ENCODE measurements around the gene COPG1.

Gene COPG1

DNA sequence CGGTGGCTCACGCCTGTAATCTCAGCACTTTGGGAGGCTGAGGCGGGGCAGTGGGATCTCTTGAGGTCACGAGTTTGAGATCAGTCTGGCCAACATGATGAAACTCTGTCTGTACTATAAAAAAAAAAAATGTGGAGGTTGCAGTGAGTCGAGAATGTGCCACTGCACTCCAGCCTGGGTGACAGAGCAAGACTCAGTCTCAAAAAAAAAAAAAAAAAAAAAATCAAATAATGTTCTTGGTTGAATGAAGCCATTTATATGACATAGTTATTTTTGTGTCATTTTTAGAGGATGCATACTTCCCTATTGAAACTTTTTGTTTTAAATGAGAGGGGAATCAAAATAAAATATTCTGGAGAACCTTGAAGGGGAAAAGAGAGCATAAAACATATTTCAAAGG is 32.3 kb downstream of the COPG1 start:
- Histone ChIP-seq H3K36me3 (peaks cover 14% of the 10 kb centered on the region), H3K9me3 (no peaks in the 10 kb centered on the region), H3K27ac (no peak overlapping the region), H3K4me3 (ENCODE audit: low read depth in 1 of 2, low read length in 1 of 2) (no peak overlapping the region), H3K27me3 (peaks cover 8% of the 10 kb centered on the region), H3K4me1 (ENCODE audit: control insufficient read depth in 1 of 2, insufficient read depth in 1 of 2, low read depth in 1 of 2, low read length in 1 of 2) (peaks cover 22% of the 10 kb centered on the region in 2 experiments)
- TF ChIP-seq, protein P1, sequence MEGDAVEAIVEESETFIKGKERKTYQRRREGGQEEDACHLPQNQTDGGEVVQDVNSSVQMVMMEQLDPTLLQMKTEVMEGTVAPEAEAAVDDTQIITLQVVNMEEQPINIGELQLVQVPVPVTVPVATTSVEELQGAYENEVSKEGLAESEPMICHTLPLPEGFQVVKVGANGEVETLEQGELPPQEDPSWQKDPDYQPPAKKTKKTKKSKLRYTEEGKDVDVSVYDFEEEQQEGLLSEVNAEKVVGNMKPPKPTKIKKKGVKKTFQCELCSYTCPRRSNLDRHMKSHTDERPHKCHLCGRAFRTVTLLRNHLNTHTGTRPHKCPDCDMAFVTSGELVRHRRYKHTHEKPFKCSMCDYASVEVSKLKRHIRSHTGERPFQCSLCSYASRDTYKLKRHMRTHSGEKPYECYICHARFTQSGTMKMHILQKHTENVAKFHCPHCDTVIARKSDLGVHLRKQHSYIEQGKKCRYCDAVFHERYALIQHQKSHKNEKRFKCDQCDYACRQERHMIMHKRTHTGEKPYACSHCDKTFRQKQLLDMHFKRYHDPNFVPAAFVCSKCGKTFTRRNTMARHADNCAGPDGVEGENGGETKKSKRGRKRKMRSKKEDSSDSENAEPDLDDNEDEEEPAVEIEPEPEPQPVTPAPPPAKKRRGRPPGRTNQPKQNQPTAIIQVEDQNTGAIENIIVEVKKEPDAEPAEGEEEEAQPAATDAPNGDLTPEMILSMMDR (IDR thresholded peaks at IDR 0.05) = no peak

DNA sequence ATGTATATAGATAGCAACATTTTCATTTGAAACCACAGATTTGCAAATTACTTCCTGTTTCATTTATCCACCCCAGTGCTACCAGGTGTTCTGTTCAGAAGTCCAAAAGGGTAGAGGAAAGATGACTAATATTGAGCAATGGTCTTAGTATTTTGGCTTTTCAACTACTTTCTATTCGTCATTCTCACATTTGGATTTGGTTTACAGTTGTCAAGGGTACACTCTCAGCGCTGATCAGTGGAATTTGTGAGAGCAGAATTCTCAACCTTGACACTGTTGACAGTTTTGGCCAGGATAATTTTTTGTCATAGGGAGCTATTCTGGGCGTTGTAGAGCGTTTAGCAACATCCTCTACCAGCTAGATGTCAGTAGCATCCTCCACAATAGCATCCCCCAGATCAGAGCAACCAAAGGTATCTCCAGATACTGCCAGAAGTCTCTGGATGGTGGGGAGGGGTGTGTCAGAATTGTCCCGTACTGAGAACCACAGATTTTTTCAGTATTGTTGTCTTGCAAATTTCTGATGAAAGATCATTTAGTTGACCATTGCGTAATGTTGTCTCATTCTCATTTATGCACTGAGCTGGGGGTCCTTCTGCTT is 33.4 kb downstream of the COPG1 start:
- Histone ChIP-seq H3K36me3 (peaks cover 7% of the 10 kb centered on the region), H3K27me3 (peaks cover 8% of the 10 kb centered on the region), H3K4me3 (ENCODE audit: low read depth in 1 of 2, low read length in 1 of 2) (no peak overlapping the region), H3K27ac (no peak overlapping the region), H3K4me1 (ENCODE audit: control insufficient read depth in 1 of 2, insufficient read depth in 1 of 2, low read depth in 1 of 2, low read length in 1 of 2) (peaks cover 22% of the 10 kb centered on the region in 2 experiments), H3K9me3 (no peaks in the 10 kb centered on the region)
- TF ChIP-seq, protein P1 (IDR thresholded peaks at IDR 0.05) = no peak

DNA sequence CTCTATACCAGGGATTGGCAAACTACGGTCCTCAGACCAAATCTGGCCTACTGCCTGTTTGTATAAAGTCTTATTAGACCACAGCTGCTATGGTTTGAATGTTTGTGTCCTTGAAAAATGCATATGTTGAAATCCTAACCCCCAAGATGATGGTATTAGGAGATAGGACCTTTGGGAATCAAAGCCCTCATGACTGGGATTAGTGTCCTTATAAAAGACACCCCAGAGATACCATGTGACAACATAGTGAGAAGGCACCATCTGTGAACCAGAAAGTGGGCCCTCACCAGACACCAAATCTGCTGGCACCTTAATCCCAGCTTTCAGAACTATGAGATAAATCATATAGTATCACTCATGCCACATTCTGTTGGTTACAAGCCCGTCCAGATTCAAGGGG is 36.7 kb downstream of the COPG1 start:
- peaks cover 27% of the 10 kb centered on the region for H3K36me3 ChIP-seq
- no peaks in the 10 kb centered on the region for H3K27me3 ChIP-seq
- peaks cover 9 to 10% of the 10 kb centered on the region in 2 experiments for H3K4me1 ChIP-seq (ENCODE audit: control insufficient read depth in 1 of 2, insufficient read depth in 1 of 2, low read depth in 1 of 2, low read length in 1 of 2)
- H3K9me3 ChIP-seq = no peaks in the 10 kb centered on the region
- TF ChIP-seq, protein P1 (IDR thresholded peaks at IDR 0.05) = no peak
- H3K27ac ChIP-seq = no peak overlapping the region
- H3K4me3 ChIP-seq (ENCODE audit: low read depth in 1 of 2, low read length in 1 of 2) = no peak overlapping the region

DNA sequence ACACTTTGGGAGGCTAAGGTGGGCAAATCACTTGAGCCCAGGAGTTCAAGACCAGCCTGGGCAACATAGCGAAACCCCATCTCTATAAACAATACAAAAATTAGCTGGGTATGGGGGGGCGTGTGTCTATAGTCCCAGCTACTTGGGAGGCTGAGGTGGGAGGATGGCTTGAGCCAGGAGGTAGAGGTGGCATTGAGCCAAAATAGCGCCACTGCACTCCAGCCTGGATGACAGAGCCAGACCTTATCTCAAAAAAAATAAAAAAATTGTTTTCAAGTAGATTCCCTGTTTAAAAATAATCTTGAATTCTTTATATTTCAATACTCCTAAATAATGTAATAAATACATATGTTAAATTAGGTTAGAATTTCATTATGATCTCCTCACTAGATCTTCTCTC is 39.0 kb downstream of the COPG1 start:
- no peak overlapping the region for H3K27ac ChIP-seq
- H3K4me1 ChIP-seq (ENCODE audit: control insufficient read depth in 1 of 2, insufficient read depth in 1 of 2, low read depth in 1 of 2, low read length in 1 of 2) = no peaks in the 10 kb centered on the region
- TF ChIP-seq, protein P1 (IDR thresholded peaks at IDR 0.05) = no peak
- peaks cover 43% of the 10 kb centered on the region for H3K36me3 ChIP-seq
- no peak overlapping the region for H3K4me3 ChIP-seq (ENCODE audit: low read depth in 1 of 2, low read length in 1 of 2)
- H3K27me3 ChIP-seq = no peaks in the 10 kb centered on the region
- no peaks in the 10 kb centered on the region for H3K9me3 ChIP-seq

DNA sequence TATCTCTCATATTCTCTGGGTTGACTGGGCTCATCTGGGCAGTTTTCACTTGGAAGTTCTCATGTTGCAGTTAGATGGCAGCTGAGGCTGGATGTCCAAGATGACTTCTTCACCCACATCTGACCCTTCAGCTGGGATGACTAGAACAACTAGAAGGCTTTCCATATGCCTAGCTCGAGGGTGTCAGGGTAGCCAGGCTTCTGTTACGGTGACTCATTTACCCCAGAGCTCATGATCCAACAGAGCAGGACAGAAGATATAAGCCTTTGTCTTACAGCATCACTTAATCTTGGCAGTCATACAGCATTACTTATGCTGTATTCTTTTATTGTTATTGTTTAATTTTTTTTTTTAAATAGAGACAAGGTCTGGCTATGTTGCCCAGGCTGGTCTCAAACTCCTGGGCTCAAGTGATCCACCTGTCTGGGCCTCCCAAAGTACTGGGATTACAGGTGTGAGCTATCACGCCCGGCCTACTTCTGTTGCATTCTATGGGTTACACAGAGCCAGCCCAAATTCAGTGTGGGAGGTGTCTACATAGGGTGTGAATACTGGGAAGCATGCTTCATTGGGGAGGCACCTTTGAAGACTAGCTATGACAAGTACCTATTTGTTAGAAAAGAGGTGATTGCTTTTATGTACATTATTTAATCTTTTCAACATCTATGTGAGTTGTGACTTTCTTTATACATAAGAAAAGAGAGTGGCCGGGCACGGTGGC is 40.0 kb downstream of the COPG1 start:
- Histone ChIP-seq H3K4me3 (ENCODE audit: low read depth in 1 of 2, low read length in 1 of 2) (no peak overlapping the region), H3K27ac (no peak overlapping the region), H3K36me3 (peaks cover 46% of the 10 kb centered on the region), H3K27me3 (no peaks in the 10 kb centered on the region), H3K9me3 (no peaks in the 10 kb centered on the region), H3K4me1 (ENCODE audit: control insufficient read depth in 1 of 2, insufficient read depth in 1 of 2, low read depth in 1 of 2, low read length in 1 of 2) (no peaks in the 10 kb centered on the region)
- TF ChIP-seq, protein P1 (IDR thresholded peaks at IDR 0.05) = no peak
